ENCODE measurements around the gene POLG. TPM values are rescaled to one million over a fixed set of nuclear protein-coding genes. Genes with fewer than 3 reads are reported as not detected.

The POLG gene
- total RNA-seq, 1 experiment from 2014 or later = 63.1 TPM

DNA sequence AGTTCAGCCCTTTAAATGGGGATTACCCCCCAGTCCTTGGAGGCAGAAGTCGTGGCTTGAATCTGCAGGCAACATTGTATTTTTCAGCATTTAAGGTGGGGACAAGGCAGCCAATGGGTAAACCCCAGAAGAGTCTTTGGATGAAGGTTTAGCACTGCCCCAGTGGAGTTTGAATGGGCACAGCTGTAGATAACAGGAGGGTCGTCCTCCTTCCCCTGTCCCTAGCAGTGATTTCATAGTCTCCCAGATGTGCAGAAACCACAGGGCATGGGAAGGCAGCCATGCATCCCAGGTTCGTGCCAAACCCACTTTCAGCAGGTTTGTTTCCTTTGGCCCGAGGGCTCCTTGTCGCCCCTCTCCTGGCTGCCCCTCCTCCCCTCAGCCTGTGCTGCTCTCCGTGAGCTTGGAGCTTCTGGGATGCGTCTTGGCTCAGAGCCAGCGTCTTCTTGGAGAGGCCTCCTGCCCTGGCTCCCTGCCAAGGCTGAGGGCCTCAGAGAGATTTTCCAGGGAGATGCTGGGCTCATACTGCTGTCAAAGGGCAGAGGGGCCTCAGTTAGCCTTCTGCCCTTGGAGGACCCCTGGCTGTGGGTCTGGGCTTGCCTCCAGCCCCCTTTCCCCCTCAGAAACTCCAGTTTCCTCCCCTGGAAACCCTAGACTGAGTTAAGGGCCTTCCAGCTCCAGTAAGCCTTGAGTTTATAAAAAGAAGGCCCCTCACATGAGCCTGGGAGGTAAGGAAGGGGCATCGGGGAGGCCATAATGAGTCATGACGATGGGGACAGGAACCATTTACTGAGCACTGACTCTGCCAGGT lies 48.9 kb upstream of the POLG start:
- H3K27me3 ChIP-seq (replicated peaks; ENCODE audit: control insufficient read depth, insufficient read depth, low read length) = no peaks in the 10 kb centered on the region; the same call in 1 of the 2 replicates
- Mint-ChIP-seq H3K4me1 (ENCODE audit: low read depth, unreplicated experiment) (no peaks in the 10 kb centered on the region), H3K9me3 (ENCODE audit: unreplicated experiment) (no peaks in the 10 kb centered on the region), H3K36me3 (ENCODE audit: insufficient read depth, unreplicated experiment) (no peaks in the 10 kb centered on the region), H3K4me3 (ENCODE audit: unreplicated experiment) (no peak overlapping the region), H3K27me3 (ENCODE audit: insufficient read depth, unreplicated experiment) (peaks cover 13% of the 10 kb centered on the region), H3K27ac (ENCODE audit: unreplicated experiment) (no peak overlapping the region)
- TF ChIP-seq, protein P1, sequence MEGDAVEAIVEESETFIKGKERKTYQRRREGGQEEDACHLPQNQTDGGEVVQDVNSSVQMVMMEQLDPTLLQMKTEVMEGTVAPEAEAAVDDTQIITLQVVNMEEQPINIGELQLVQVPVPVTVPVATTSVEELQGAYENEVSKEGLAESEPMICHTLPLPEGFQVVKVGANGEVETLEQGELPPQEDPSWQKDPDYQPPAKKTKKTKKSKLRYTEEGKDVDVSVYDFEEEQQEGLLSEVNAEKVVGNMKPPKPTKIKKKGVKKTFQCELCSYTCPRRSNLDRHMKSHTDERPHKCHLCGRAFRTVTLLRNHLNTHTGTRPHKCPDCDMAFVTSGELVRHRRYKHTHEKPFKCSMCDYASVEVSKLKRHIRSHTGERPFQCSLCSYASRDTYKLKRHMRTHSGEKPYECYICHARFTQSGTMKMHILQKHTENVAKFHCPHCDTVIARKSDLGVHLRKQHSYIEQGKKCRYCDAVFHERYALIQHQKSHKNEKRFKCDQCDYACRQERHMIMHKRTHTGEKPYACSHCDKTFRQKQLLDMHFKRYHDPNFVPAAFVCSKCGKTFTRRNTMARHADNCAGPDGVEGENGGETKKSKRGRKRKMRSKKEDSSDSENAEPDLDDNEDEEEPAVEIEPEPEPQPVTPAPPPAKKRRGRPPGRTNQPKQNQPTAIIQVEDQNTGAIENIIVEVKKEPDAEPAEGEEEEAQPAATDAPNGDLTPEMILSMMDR (IDR thresholded peaks at IDR 0.05; ENCODE audit: insufficient read depth in 1 of 2, low read depth in 1 of 2, low read length in 1 of 2, severe bottlenecking in 1 of 2, unreplicated experiment in 1 of 2) = no peak
- ChIA-PET CTCF (no interaction called here), POLR2A (no interaction called here)
- no TSS peak for BruUV-seq (replicated peaks)
- H3K4me3 ChIP-seq (ENCODE audit: low read depth, low read length) = no peak overlapping the region
- no peaks in the 10 kb centered on the region for H3K36me3 ChIP-seq (ENCODE audit: control insufficient read depth, insufficient read depth, low read length)
- DNase-seq = no peak
- intact Hi-C loops (cut with micrococcal nuclease; ENCODE audit: unreplicated experiment) = no loop called here
- no peaks in the 10 kb centered on the region for H3K9me3 ChIP-seq
- no peaks in the 10 kb centered on the region for H3K4me1 ChIP-seq

DNA sequence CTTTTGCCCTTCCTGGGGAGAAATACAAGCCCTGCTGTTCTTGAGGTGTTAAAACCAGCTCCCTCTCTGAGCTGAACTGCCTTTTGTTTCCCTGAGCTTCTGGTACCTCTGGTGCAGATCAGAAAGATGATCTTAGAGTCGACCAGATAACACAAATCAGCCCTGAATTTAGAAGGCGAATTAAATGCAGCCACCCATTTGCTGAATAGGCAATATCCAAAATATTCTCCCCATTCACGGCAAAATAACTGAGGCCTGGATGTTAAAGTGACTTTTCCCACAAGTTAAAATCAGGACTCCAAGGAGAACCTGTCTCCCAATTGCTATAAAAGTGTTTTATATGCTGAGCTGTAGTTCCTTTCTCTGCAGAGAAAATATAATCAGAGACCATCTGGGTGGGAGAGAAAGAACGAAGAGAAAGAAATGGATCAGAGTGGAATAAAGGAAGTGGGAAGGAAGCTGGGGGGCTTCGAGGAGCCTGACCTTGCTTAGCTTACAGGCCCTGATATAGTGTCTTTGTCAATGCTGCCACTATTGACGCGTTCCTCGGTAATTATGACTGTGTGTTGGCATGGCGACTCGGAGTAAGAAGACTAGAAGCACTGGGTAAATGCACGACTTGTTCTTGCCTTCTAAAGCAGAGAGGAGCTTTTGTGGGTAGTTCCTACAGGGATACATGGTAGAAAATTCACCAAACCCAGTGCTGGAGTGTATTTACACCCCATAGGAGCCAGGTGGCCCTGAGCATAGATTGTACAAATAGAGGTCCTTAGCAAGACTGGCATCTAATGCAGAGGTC lies 47.5 kb upstream of the POLG start:
- H3K4me1 Mint-ChIP-seq (ENCODE audit: low read depth, unreplicated experiment) = no peaks in the 10 kb centered on the region
- CTCF ChIA-PET = interaction anchor here (0.6 kb wide), 1 partner anchor 17 kb away, joined by 3 read pairs; no protein-coding TSS in a partner anchor
- no TSS peak for BruUV-seq (replicated peaks)
- no peak overlapping the region for H3K27ac Mint-ChIP-seq (ENCODE audit: unreplicated experiment)
- Histone ChIP-seq H3K36me3 (ENCODE audit: control insufficient read depth, insufficient read depth, low read length) (no peaks in the 10 kb centered on the region), H3K27me3 (replicated peaks; ENCODE audit: control insufficient read depth, insufficient read depth, low read length) (no peaks in the 10 kb centered on the region; the same call in 1 of the 2 replicates), H3K4me1 (no peaks in the 10 kb centered on the region), H3K4me3 (ENCODE audit: low read depth, low read length) (no peak overlapping the region), H3K9me3 (no peaks in the 10 kb centered on the region)
- DNase-seq = no peak
- H3K4me3 Mint-ChIP-seq (ENCODE audit: unreplicated experiment) = no peak overlapping the region
- POLR2A ChIA-PET = no interaction called here
- intact Hi-C loops (cut with micrococcal nuclease; ENCODE audit: unreplicated experiment) = no loop called here
- TF ChIP-seq, protein P1 (IDR thresholded peaks at IDR 0.05; ENCODE audit: insufficient read depth in 1 of 2, low read depth in 1 of 2, low read length in 1 of 2, severe bottlenecking in 1 of 2, unreplicated experiment in 1 of 2) = no peak
- peaks cover 11% of the 10 kb centered on the region for H3K27me3 Mint-ChIP-seq (ENCODE audit: insufficient read depth, unreplicated experiment)
- H3K36me3 Mint-ChIP-seq (ENCODE audit: insufficient read depth, unreplicated experiment) = no peaks in the 10 kb centered on the region
- H3K9me3 Mint-ChIP-seq (ENCODE audit: unreplicated experiment) = no peaks in the 10 kb centered on the region

DNA sequence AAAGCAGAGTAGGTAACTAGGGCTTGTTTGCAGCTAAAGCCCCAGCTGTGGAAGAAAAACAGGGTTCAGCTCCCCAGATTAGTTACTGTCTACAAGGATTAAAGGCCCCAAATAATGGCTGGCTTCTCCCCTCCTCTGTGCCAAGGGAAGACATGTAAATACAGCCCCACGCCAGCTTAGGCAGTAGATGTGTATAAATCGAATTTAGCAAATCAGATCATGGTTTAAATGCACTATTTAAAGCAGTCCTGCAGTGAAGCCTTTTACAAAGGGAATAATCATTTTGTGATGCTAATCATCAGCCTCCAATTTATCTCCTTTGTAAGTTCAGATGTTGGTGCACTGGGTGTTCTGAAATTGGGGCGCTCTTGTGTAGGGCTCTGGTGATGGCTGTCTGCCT lies 46.7 kb upstream of the POLG start:
- Mint-ChIP-seq H3K27me3 (ENCODE audit: insufficient read depth, unreplicated experiment) (peaks cover 11% of the 10 kb centered on the region), H3K36me3 (ENCODE audit: insufficient read depth, unreplicated experiment) (no peaks in the 10 kb centered on the region), H3K4me1 (ENCODE audit: low read depth, unreplicated experiment) (no peaks in the 10 kb centered on the region), H3K4me3 (ENCODE audit: unreplicated experiment) (no peak overlapping the region), H3K27ac (ENCODE audit: unreplicated experiment) (no peak overlapping the region), H3K9me3 (ENCODE audit: unreplicated experiment) (no peaks in the 10 kb centered on the region)
- H3K36me3 ChIP-seq (ENCODE audit: control insufficient read depth, insufficient read depth, low read length) = no peaks in the 10 kb centered on the region
- intact Hi-C loops (cut with micrococcal nuclease; ENCODE audit: unreplicated experiment) = no loop called here
- CTCF ChIA-PET = no interaction called here
- TF ChIP-seq, protein P1 (IDR thresholded peaks at IDR 0.05; ENCODE audit: insufficient read depth in 1 of 2, low read depth in 1 of 2, low read length in 1 of 2, severe bottlenecking in 1 of 2, unreplicated experiment in 1 of 2) = no peak
- H3K27me3 ChIP-seq (replicated peaks; ENCODE audit: control insufficient read depth, insufficient read depth, low read length) = no peaks in the 10 kb centered on the region; the same call in 1 of the 2 replicates
- DNase-seq = no peak
- POLR2A ChIA-PET = no interaction called here
- no TSS peak for BruUV-seq (replicated peaks)
- H3K9me3 ChIP-seq = no peaks in the 10 kb centered on the region
- no peak overlapping the region for H3K4me3 ChIP-seq (ENCODE audit: low read depth, low read length)
- H3K4me1 ChIP-seq = no peaks in the 10 kb centered on the region

Data from Caco-2 (cell line).